Esophagus muscularis mucosa (tissue), 4 donors: ENCODE results near the gene TMEM205.

Experiments used
- CTCF ChIP-seq, 3 experiments: fragments of 200-600 bp in 2 of 3; fragments of 450-650 bp in 1 of 3; sonication (generic) in 2 of 3; IDR thresholded peaks; one replicate each; pipeline ENCODE4 v1.5.1; 2017 to 2019; ENCODE audit warnings: antibody characterized with exemption in 3 of 3, mild to moderate bottlenecking in 2 of 3, moderate library complexity in 1 of 3
- EP300 ChIP-seq: sonication (generic); formaldehyde crosslinking; IDR thresholded peaks from one replicate; pipeline ENCODE4 v1.6.1; 2017; ENCODE audit warnings: antibody characterized with exemption
- POLR2AphosphoS5 ChIP-seq, 2 donors: sonication (generic); formaldehyde crosslinking; IDR thresholded peaks; one replicate each; pipeline ENCODE4 v1.6.1; 2017; ENCODE audit warnings: antibody characterized with exemption in 2 of 2

GRCh38 chr19:11377756-11378155 is 31.7 kb upstream of the TMEM205 start:
- TF ChIP-seq CTCF (IDR thresholded peaks at IDR 0.05) (no peak), EP300 (no peak), POLR2AphosphoS5 (IDR thresholded peaks at IDR 0.05) (no peak)
